Astrocyte (in vitro differentiated cells and primary cell): ENCODE measurements around the gene PI16. TPM values are rescaled to one million over a fixed set of nuclear protein-coding genes. Genes with fewer than 3 reads are reported as not detected.
"Not testable (repeated sequence)": the region's sequence is repeated elsewhere in the genome, so short reads cannot be mapped to it uniquely, and the experiment has no call there.

Experiments
- DNase-seq: peaks from one replicate; pipeline ENCODE4 v3.0.0-alpha.2; 2010; ENCODE audit warnings: low read depth
- FAIRE-seq: peaks from 2 replicates; lab custom pipeline; 2011; peaks lifted over from hg19 to GRCh38; lab: Jason Lieb, UNC
- H2AFZ ChIP-seq: 2 replicates; pipeline ENCODE4 v1.6.0; 2012; ENCODE audit warnings: low read depth, low read length, inconsistent platforms
- H3K27ac ChIP-seq: 2 replicates; pipeline ENCODE4 v1.5.1; 2011; ENCODE audit warnings: low read depth, low read length, inconsistent platforms
- H3K27me3 ChIP-seq: 2 replicates; pipeline ENCODE4 v1.6.0; 2011; ENCODE audit warnings: low read length, inconsistent platforms; ENCODE audit not compliant: insufficient read depth
- H3K36me3 ChIP-seq: 2 replicates; pipeline ENCODE4 v1.5.1; 2011; ENCODE audit warnings: low read length, inconsistent platforms; ENCODE audit not compliant: insufficient read depth
- H3K4me1 ChIP-seq: 2 replicates; pipeline ENCODE4 v1.5.1; 2011; ENCODE audit warnings: low read length, inconsistent platforms; ENCODE audit not compliant: insufficient read depth
- H3K4me2 ChIP-seq: 2 replicates; pipeline ENCODE4 v1.6.0; 2012; ENCODE audit warnings: low read length, inconsistent platforms
- H3K4me3 ChIP-seq: 2 replicates; pipeline ENCODE4 v1.5.1; 2011; ENCODE audit warnings: low read depth, mild to moderate bottlenecking, low read length, inconsistent platforms; ENCODE audit not compliant: insufficient read depth
- H3K79me2 ChIP-seq: 2 replicates; pipeline ENCODE4 v1.6.0; 2012; ENCODE audit warnings: mild to moderate bottlenecking, low read length, inconsistent platforms; ENCODE audit not compliant: insufficient read depth
- H3K9ac ChIP-seq: 2 replicates; pipeline ENCODE4 v1.6.0; 2012; ENCODE audit warnings: mild to moderate bottlenecking, low read length, inconsistent platforms
- H3K9me3 ChIP-seq: 2 replicates; pipeline ENCODE4 v1.5.1; 2012; ENCODE audit warnings: low read depth, mild to moderate bottlenecking, low read length, inconsistent platforms; ENCODE audit not compliant: insufficient read depth
- H4K20me1 ChIP-seq: 2 replicates; pipeline ENCODE4 v1.6.0; 2012; ENCODE audit warnings: low read length, inconsistent platforms; ENCODE audit not compliant: insufficient read depth
- H3K27ac Mint-ChIP-seq: one replicate; pipeline ENCODE4 v1.8.0; 2021; ENCODE audit warnings: mild to moderate bottlenecking, mixed read lengths; ENCODE audit not compliant: unreplicated experiment
- H3K27me3 Mint-ChIP-seq: one replicate; pipeline ENCODE4 v1.8.0; 2021; ENCODE audit warnings: low read depth, mixed read lengths; ENCODE audit not compliant: unreplicated experiment
- H3K36me3 Mint-ChIP-seq: one replicate; pipeline ENCODE4 v1.8.0; 2021; ENCODE audit warnings: low read depth, mixed read lengths; ENCODE audit not compliant: unreplicated experiment
- H3K4me1 Mint-ChIP-seq: one replicate; pipeline ENCODE4 v1.8.0; 2021; ENCODE audit warnings: low read depth, mixed read lengths; ENCODE audit not compliant: unreplicated experiment
- H3K4me3 Mint-ChIP-seq: one replicate; pipeline ENCODE4 v1.8.0; 2021; ENCODE audit warnings: mild to moderate bottlenecking, moderate library complexity, mixed read lengths; ENCODE audit not compliant: unreplicated experiment
- H3K9me3 Mint-ChIP-seq: one replicate; pipeline ENCODE4 v1.8.0; 2021; ENCODE audit warnings: mild to moderate bottlenecking, mixed read lengths; ENCODE audit not compliant: unreplicated experiment
- CTCF ChIP-seq: IDR thresholded peaks from 2 replicates; pipeline ENCODE4 v1.5.1; 2011; ENCODE audit warnings: low read depth, mild to moderate bottlenecking, inconsistent platforms, low read length, moderate library complexity; ENCODE audit not compliant: insufficient read depth
- EZH2 ChIP-seq: IDR thresholded peaks from 2 replicates; pipeline ENCODE4 v1.6.1; 2012; ENCODE audit warnings: mild to moderate bottlenecking, low read length, inconsistent platforms; ENCODE audit not compliant: insufficient read depth
- total RNA-seq: library from RNA; stranded (reverse); gene quantifications from 2 replicates; pipeline ENCODE4 v1.2.1, GENCODE V29; 2021

Gene PI16
- total RNA-seq, 1 donor from 2014 or later, result not detected

GRCh38 chr6:36938536-36938935, 16.0 kb upstream of the PI16 start:
- peaks cover 4% of the 10 kb centered on the region for H3K36me3 Mint-ChIP-seq
- H4K20me1 ChIP-seq, result no peaks in the 10 kb centered on the region
- H3K36me3 ChIP-seq, result no peaks in the 10 kb centered on the region
- H3K27ac ChIP-seq, result peak overlapping the region; percentile 15
- FAIRE-seq (no peak), DNase-seq (peak; percentile 78)
- peaks cover 4% of the 10 kb centered on the region for H3K27me3 Mint-ChIP-seq
- H3K79me2 ChIP-seq, result no peaks in the 10 kb centered on the region
- H3K4me1 Mint-ChIP-seq, result peaks cover 1% of the 10 kb centered on the region
- peaks cover 2% of the 10 kb centered on the region for H3K27me3 ChIP-seq
- peak overlapping the region; percentile 13 for H3K4me2 ChIP-seq
- H3K27ac Mint-ChIP-seq, result no peak overlapping the region
- peaks cover 9% of the 10 kb centered on the region for H3K4me1 ChIP-seq
- no peaks in the 10 kb centered on the region for H3K9me3 Mint-ChIP-seq
- TF ChIP-seq CTCF, result no peak
- no peak for TF ChIP-seq EZH2
- H3K9me3 ChIP-seq, result no peaks in the 10 kb centered on the region
- H3K4me3 Mint-ChIP-seq, result no peak overlapping the region
- H3K9ac ChIP-seq, result no peak overlapping the region
- H3K4me3 ChIP-seq, result no peak overlapping the region
- no peak overlapping the region for H2AFZ ChIP-seq

- H3K4me1 Mint-ChIP-seq, H3K4me1 ChIP-seq, H3K27ac ChIP-seq, H3K27me3 ChIP-seq, H3K4me3 ChIP-seq, H3K4me3 Mint-ChIP-seq, H2AFZ ChIP-seq, H3K27me3 Mint-ChIP-seq, FAIRE-seq, H4K20me1 ChIP-seq, H3K36me3 ChIP-seq, H3K36me3 Mint-ChIP-seq, H3K9ac ChIP-seq, H3K4me2 ChIP-seq, H3K9me3 Mint-ChIP-seq, DNase-seq, H3K9me3 ChIP-seq, H3K79me2 ChIP-seq: not testable (repeated sequence)
- peak overlapping the region; percentile 86 for H3K27ac Mint-ChIP-seq
Observed at GRCh38 chr6:36939005-36939404, 15.5 kb upstream of the PI16 start.

GRCh38 chr6:36940027-36940426, 14.5 kb upstream of the PI16 start:
- Histone ChIP-seq H4K20me1 (no peaks in the 10 kb centered on the region), H3K36me3 (no peaks in the 10 kb centered on the region), H2AFZ (no peak overlapping the region), H3K4me3 (no peak overlapping the region), H3K9ac (no peak overlapping the region), H3K4me1 (peaks cover 6% of the 10 kb centered on the region), H3K79me2 (no peaks in the 10 kb centered on the region), H3K9me3 (no peaks in the 10 kb centered on the region), H3K27me3 (peaks cover 2% of the 10 kb centered on the region), H3K27ac (no peak overlapping the region), H3K4me2 (no peak overlapping the region)
- Mint-ChIP-seq H3K4me1 (peaks cover 2% of the 10 kb centered on the region), H3K27me3 (peaks cover 4% of the 10 kb centered on the region), H3K4me3 (no peak overlapping the region), H3K9me3 (no peaks in the 10 kb centered on the region), H3K27ac (no peak overlapping the region), H3K36me3 (peaks cover 4% of the 10 kb centered on the region)
- DNase-seq (no peak), FAIRE-seq (no peak)
- TF ChIP-seq CTCF, result no peak
- no peak for TF ChIP-seq EZH2

GRCh38 chr6:36941561-36941960, 13.0 kb upstream of the PI16 start:
- not testable (repeated sequence) for H4K20me1 ChIP-seq, H3K27me3 ChIP-seq, H3K9me3 ChIP-seq, H3K27ac ChIP-seq, H3K4me3 Mint-ChIP-seq, H3K4me2 ChIP-seq, H3K36me3 Mint-ChIP-seq, FAIRE-seq, H3K4me1 Mint-ChIP-seq, H3K27ac Mint-ChIP-seq, H3K36me3 ChIP-seq, H3K4me3 ChIP-seq, DNase-seq, H3K9me3 Mint-ChIP-seq, H3K27me3 Mint-ChIP-seq, H3K79me2 ChIP-seq, H2AFZ ChIP-seq, H3K4me1 ChIP-seq, H3K9ac ChIP-seq

GRCh38 chr6:36942329-36942728, 12.2 kb upstream of the PI16 start:
- not testable (repeated sequence) for H3K27ac ChIP-seq, H3K27me3 Mint-ChIP-seq, H3K36me3 Mint-ChIP-seq, H3K4me1 ChIP-seq, FAIRE-seq, H3K9ac ChIP-seq, H3K4me2 ChIP-seq, H4K20me1 ChIP-seq, H3K9me3 Mint-ChIP-seq, H3K79me2 ChIP-seq, H2AFZ ChIP-seq, H3K4me3 ChIP-seq, H3K27ac Mint-ChIP-seq, H3K27me3 ChIP-seq, H3K36me3 ChIP-seq, DNase-seq, H3K4me1 Mint-ChIP-seq, H3K9me3 ChIP-seq, H3K4me3 Mint-ChIP-seq
